Inferior parietal cortex (tissue), 1 donor: ENCODE results near the gene VEGFA.

Source experiments
- DNase-seq: peaks from one replicate; pipeline ENCODE4 v3.0.0-alpha.2; 2016; ENCODE audit errors: extremely low spot score

The VEGFA gene

DNA sequence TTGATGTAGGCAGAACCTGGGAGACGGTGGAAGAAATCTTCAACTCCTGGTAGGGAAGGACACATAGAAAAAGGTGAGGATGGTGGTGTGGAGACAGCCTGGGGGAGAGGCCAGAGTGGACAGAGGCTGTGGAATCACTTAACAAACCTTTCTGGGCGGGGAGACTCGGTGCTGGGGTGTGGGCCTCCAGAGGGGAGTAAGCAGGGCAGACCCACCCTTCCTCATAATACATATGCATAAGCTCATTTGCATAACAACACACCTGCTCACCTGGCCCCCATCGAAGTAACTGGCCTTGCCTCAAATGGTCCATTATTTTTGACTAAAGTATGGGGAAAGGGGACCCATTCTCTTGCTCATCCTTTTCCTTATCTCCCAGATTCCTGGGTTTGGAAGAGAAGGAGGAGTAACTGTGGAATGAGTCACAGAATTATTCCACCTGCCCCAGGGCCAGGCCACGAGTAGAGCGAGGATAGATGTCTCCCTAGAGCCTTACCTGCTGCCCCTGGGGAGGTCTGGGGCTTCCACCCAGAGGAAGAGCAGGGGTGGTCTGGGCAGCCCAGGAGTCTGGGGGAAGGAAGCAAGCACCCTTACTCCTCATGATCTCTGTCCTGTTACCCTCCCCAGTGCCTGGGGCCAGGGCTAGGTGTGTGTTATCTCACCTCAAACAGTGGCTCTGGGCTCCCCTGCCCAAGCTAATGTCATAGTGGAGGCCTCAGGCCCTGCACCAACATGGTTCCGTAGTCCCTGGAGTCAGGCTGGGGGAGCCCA lies 10.7 kb upstream of the VEGFA start:
- DNase-seq = no peak

DNA sequence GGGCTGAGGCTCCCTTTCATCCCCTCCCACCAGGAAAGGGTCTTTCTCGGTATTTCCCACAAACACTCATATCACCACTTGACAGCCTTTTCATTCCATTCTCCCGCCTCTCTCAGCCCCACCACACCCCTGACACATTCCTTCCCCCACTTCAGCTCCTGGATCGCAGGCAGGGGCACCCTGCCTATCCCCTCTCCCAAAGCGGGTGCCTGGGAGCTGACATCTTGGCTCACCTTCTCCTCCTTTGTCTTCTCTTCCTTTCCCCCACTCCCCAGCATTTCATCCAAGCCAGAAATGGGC lies 10.2 kb upstream of the VEGFA start:
- no peak for DNase-seq

- DNase-seq = no peak
Measured at GRCh38 chr6:43760210-43761168, 9.5 kb upstream of the VEGFA start.

DNA sequence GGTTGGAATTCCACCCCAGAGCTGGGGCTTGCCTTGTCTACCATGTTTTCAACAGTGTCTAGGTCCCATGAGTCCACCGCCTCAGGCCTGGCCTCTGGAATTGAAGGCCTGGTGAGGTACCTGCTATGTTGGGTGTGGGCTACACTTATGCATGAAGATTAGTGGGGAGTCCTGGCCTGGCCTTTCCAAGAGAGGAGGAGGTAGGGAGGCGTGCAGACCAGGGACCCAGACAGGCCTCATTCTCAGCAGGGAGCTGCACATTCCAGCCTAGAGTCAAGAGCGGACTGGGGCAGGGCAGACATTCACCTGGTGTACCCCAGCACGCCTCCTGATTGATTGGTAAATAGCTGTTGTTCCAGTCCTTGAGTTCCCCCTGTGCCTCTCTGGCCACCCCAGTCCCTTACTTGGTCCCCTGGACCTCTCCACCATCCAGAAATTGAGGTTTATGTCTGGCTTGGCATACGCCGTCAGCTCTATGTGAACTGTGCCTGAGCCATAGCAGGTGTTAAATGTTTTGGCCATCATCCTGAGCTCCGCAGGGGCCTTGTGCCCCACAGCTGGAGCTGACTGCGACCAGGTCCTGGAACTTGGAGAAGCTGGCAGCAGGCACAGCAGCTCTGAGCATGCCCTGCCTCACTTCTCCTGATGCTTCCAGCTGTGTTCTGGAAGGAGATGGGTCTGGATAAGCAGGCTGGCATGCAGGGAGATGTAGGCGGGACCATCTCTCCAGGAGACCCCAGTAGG lies 8.2 kb upstream of the VEGFA start:
- DNase-seq = no peak

DNA sequence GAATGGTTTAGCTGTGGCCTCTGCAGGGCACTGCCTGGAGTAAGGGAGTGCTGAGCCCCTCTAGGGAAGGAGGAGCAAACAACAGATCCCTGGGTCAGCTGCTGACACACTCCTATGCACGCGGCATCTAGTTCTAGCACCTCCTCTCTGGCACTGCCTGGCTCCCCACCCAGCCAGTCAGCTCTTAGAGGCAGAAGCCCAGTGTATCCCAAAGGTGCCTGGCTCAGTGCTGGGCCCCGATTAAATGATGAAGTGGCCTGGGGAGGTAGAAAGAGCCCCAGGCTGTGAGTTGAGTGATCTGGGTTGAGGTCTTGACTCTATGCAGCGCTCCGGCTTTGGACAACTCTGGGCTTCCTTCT lies 7.6 kb upstream of the VEGFA start:
- DNase-seq = no peak

GRCh38 chr6:43762966-43763695 lies 6.9 kb upstream of the VEGFA start:
- DNase-seq = no peak

DNA sequence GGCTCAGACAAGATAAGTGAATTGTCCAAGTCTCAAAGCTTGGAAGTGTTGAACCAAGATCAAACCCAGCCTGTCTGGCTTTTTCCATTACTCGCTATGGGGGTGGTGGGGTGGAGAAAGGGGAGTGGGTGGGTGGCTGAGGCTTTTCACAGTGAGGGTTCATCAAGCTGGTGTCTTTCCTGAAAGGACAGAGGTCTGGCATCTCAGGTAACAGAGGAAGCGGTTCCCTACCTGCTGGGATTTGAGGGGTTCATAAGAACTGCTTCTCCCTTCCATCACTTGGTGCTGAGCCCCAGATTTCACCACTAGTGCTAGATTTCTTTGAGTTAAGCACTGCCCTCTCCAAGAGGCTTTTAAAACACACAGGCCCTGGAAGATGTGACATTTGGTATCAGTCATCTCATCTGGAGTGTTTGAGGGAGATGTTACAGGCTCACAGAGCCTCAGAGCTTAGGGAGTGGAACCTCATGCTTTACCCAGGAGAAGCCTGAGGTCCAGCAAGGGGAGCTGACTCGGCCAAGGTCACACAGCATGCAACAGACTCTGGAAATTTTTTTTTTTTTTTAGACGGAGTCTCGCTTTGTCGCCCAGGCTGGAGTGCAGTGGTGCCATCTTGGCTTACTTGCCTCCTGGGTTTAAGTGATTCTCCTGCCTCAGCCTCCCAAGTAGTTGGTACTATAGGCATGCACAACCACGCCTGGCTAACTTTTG lies 6.0 kb upstream of the VEGFA start:
- no peak for DNase-seq

DNA sequence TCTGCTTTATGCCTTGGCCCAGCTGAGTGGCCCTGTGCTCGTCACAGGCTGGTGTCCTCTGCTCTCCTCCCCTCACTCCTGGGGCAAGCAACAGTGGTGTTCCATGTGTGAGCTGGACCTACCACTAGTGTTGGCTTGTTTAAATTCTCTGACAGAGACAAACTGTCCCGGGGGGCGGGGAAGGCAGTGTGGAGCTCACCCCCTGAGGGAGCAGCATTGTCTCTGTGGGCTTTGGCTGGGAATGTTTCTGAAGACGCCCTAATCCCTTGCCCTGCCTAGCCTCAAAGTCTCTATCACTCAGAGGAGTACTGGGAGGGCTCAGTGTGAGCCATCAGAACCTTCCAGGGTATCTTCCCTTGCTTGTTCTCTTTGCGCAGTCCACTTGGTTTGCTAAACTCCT lies 5.2 kb upstream of the VEGFA start:
- DNase-seq = no peak

DNA sequence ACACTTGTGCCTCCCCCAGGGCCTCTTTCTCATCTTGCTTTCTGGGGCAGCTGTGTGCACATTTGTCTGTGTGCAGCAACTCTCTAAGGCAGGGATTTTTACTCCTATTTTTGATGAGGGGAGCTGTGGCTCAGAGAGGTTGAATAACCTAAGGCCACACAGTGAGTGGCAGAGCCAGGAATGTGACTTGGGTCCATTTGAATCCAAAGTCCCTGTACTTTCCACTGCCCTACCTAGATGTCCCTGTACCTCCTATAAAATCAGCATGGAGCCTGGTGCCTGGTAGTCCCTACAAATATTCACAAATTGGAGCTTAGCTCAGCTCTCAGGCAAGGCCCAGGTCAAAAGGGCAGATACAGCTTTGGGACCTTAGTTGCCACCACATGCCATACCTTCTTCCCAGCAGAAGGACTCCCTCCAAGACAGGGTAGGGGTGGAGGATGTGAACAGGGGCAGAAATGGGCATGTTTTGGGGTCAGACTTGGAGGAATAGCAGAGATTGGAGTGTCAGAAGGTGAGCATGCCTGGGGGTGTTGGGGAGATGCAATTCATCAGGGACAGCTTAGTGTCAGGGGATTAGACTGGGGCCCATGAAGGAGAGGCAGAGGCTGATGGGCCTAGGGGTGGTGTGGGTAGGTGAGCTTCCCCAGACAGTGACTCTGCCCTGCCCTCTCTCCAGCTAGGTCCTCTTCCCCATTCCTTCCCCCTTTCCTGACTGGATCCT lies 4.1 kb upstream of the VEGFA start:
- DNase-seq = no peak

GRCh38 chr6:43766500-43766853 lies 3.5 kb upstream of the VEGFA start:
- no peak for DNase-seq

- no peak for DNase-seq
Measured at GRCh38 chr6:43766964-43767461, 3.0 kb upstream of the VEGFA start.

DNA sequence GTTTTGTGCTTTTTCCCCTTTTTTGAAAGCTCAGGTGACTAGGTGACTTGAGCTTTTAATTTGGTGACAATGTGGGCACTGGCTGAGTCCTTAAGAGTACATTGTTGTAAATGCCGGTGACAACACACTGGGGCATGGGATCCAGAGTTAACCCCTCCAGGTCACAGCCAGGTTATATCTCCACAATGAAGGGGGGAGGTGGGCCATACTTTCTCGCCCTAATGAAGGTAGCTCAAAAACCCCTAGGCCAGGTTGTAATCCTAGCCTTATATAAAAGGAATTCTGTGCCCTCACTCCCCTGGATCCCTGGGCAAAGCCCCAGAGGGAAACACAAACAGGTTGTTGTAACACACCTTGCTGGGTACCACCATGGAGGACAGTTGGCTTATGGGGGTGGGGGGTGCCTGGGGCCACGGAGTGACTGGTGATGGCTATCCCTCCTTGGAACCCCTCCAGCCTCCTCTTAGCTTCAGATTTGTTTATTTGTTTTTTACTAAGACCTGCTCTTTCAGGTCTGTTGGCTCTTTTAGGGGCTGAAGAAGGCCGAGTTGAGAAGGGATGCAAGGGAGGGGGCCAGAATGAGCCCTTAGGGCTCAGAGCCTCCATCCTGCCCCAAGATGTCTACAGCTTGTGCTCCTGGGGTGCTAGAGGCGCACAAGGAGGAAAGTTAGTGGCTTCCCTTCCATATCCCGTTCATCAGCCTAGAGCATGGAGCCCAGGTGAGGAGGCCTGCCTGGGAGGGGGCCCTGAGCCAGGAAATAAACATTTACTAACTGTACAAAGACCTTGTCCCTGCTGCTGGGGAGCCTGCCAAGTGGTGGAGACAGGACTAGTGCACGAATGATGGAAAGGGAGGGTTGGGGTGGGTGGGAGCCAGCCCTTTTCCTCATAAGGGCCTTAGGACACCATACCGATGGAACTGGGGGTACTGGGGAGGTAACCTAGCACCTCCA lies 2.2 kb upstream of the VEGFA start:
- no peak for DNase-seq

DNA sequence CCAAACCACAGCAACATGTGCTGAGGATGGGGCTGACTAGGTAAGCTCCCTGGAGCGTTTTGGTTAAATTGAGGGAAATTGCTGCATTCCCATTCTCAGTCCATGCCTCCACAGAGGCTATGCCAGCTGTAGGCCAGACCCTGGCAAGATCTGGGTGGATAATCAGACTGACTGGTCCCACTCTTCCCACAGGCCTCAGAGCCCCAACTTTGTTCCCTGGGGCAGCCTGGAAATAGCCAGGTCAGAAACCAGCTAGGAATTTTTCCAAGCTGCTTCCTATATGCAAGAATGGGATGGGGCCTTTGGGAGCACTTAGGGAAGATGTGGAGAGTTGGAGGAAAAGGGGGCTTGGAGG lies 1.5 kb upstream of the VEGFA start:
- DNase-seq = no peak

DNA sequence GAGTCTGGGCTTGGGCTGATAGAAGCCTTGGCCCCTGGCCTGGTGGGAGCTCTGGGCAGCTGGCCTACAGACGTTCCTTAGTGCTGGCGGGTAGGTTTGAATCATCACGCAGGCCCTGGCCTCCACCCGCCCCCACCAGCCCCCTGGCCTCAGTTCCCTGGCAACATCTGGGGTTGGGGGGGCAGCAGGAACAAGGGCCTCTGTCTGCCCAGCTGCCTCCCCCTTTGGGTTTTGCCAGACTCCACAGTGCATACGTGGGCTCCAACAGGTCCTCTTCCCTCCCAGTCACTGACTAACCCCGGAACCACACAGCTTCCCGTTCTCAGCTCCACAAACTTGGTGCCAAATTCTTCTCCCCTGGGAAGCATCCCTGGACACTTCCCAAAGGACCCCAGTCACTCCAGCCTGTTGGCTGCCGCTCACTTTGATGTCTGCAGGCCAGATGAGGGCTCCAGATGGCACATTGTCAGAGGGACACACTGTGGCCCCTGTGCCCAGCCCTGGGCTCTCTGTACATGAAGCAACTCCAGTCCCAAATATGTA lies 957 bp upstream of the VEGFA start:
- no peak for DNase-seq

DNA sequence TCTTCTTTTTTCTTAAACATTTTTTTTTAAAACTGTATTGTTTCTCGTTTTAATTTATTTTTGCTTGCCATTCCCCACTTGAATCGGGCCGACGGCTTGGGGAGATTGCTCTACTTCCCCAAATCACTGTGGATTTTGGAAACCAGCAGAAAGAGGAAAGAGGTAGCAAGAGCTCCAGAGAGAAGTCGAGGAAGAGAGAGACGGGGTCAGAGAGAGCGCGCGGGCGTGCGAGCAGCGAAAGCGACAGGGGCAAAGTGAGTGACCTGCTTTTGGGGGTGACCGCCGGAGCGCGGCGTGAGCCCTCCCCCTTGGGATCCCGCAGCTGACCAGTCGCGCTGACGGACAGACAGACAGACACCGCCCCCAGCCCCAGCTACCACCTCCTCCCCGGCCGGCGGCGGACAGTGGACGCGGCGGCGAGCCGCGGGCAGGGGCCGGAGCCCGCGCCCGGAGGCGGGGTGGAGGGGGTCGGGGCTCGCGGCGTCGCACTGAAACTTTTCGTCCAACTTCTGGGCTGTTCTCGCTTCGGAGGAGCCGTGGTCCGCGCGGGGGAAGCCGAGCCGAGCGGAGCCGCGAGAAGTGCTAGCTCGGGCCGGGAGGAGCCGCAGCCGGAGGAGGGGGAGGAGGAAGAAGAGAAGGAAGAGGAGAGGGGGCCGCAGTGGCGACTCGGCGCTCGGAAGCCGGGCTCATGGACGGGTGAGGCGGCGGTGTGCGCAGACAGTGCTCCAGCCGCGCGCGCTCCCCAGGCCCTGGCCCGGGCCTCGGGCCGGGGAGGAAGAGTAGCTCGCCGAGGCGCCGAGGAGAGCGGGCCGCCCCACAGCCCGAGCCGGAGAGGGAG lies 580 bp downstream of the VEGFA start:
- peak; percentile 37 for DNase-seq

DNA sequence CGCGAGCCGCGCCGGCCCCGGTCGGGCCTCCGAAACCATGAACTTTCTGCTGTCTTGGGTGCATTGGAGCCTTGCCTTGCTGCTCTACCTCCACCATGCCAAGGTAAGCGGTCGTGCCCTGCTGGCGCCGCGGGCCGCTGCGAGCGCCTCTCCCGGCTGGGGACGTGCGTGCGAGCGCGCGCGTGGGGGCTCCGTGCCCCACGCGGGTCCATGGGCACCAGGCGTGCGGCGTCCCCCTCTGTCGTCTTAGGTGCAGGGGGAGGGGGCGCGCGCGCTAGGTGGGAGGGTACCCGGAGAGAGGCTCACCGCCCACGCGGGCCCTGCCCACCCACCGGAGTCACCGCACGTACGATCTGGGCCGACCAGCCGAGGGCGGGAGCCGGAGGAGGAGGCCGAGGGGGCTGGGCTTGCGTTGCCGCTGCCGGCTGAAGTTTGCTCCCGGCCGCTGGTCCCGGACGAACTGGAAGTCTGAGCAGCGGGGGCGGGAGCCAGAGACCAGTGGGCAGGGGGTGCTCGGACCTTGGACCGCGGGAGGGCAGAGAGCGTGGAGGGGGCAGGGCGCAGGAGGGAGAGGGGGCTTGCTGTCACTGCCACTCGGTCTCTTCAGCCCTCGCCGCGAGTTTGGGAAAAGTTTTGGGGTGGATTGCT lies 1.3 kb downstream of the VEGFA start:
- DNase-seq = peak; percentile 26

GRCh38 chr6:43771858-43772680 lies 2.1 kb downstream of the VEGFA start:
- peak; percentile 34 for DNase-seq
